Measurements from ENCODE around the gene CTSZ.
"Not testable (repeated sequence)": the region's sequence is repeated elsewhere in the genome, so short reads cannot be mapped to it uniquely, and the experiment has no call there.

Gene CTSZ

GRCh38 chr20:58963060-58963584, 43.9 kb downstream of the CTSZ start:
- TF ChIP-seq CTCF (IDR thresholded peaks at IDR 0.05; ENCODE audit: extremely low read depth, missing control alignments) = no peak
- no peak for DNase-seq (ENCODE audit: low spot score)

- no peak for DNase-seq (ENCODE audit: low spot score)
- TF ChIP-seq CTCF (IDR thresholded peaks at IDR 0.05; ENCODE audit: extremely low read depth, missing control alignments) = no peak
Measured at GRCh38 chr20:58959652-58960051, 47.4 kb downstream of the CTSZ start.

- TF ChIP-seq CTCF (IDR thresholded peaks at IDR 0.05; ENCODE audit: extremely low read depth, missing control alignments) = no peak
- DNase-seq (ENCODE audit: low spot score) = no peak
Measured at GRCh38 chr20:58956078-58956477, 51.0 kb downstream of the CTSZ start.

- TF ChIP-seq CTCF (IDR thresholded peaks at IDR 0.05; ENCODE audit: extremely low read depth, missing control alignments) = no peak
- no peak for DNase-seq (ENCODE audit: low spot score)
Measured at GRCh38 chr20:58953050-58953449, 54.0 kb downstream of the CTSZ start.

GRCh38 chr20:58950603-58951002, 56.5 kb downstream of the CTSZ start:
- no peak for TF ChIP-seq CTCF (IDR thresholded peaks at IDR 0.05; ENCODE audit: extremely low read depth, missing control alignments)
- no peak for DNase-seq (ENCODE audit: low spot score)

GRCh38 chr20:58947797-58948388, 59.2 kb downstream of the CTSZ start:
- not testable (repeated sequence) for DNase-seq (ENCODE audit: low spot score)

GRCh38 chr20:58945965-58946631, 61.0 kb downstream of the CTSZ start:
- DNase-seq (ENCODE audit: low spot score) = no peak
- no peak for TF ChIP-seq CTCF (IDR thresholded peaks at IDR 0.05; ENCODE audit: extremely low read depth, missing control alignments)

Data from GM20000 (cell line).